A549 (cell line): Measurements from ENCODE around the gene TNRC6B. TPM values are rescaled to one million over a fixed set of nuclear protein-coding genes. Genes with fewer than 3 reads are reported as not detected.

Experiments used
- ATAC-seq, 2 experiments: fragments of 200-7000 bp in 1 of 2; fragments of >200 bp in 1 of 2; cut with Nextera tagmentation in 1 of 2; cut with Tn5 transposase in 1 of 2; 3 replicates each; pipeline versions ENCODE4 v1.8.0 to v1.9.1; 2018 to 2020; ENCODE audit warnings: mild to moderate bottlenecking in 1 of 2, moderate library complexity in 1 of 2
- CTCF ChIA-PET: fragments of 300-600 bp; sonication (Branson Sonifier 250); formaldehyde crosslinking; extraction: SDS; loops from one replicate; lab custom pipeline; 2021; ENCODE audit warnings: antibody characterized with exemption, inconsistent platforms; lab: Yijun Ruan, JAX
- POLR2A ChIA-PET: fragments of 350-600 bp; formaldehyde crosslinking; extraction: SDS; loops from one replicate; lab custom pipeline; 2021; ENCODE audit warnings: antibody characterized with exemption, inconsistent platforms; lab: Yijun Ruan, JAX
- DNase-seq, 2 experiments: peaks; one replicate each; pipeline versions ENCODE4 v3.0.0 to v3.0.0-alpha.2; 2011 to 2016; ENCODE audit warnings: low read depth in 1 of 2, low spot score in 1 of 2
- FAIRE-seq: peaks from 2 replicates; lab custom pipeline; 2011; peaks lifted over from hg19 to GRCh38; lab: Jason Lieb, UNC
- H3K27ac ChIP-seq, 2 experiments: fragments of >200 bp; sonication (Bioruptor Twin); formaldehyde crosslinking; 3 replicates each; pipeline ENCODE4 v1.5.1; 2016 to 2017
- H3K4me1 ChIP-seq: fragments of >200 bp; sonication (Bioruptor Twin); formaldehyde crosslinking; 3 replicates; pipeline ENCODE4 v1.6.1; 2016
- H3K4me2 ChIP-seq: fragments of >200 bp; sonication (Bioruptor Twin); formaldehyde crosslinking; 3 replicates; pipeline ENCODE4 v1.6.1; 2016
- H3K4me3 ChIP-seq: fragments of >200 bp; sonication (Bioruptor Twin); formaldehyde crosslinking; 3 replicates; pipeline ENCODE4 v1.5.1; 2016
- H3K9me3 ChIP-seq: fragments of >200 bp; sonication (Bioruptor Twin); formaldehyde crosslinking; 3 replicates; pipeline ENCODE4 v1.6.1; 2016
- CBX8 ChIP-seq: fragments of 200-600 bp; sonication (generic); IDR thresholded peaks from 2 replicates; pipeline ENCODE4 v1.6.1; 2016
- CEBPB ChIP-seq, 2 experiments: fragments of >200 bp in 1 of 2; sonication (Bioruptor Twin) in 1 of 2; formaldehyde crosslinking in 1 of 2; IDR thresholded peaks; 2 replicates each; pipeline ENCODE4 v1.6.1; 2012 to 2016
- CHD4 ChIP-seq: fragments of 200-600 bp; sonication (generic); IDR thresholded peaks from 2 replicates; pipeline ENCODE4 v1.6.1; 2016; ENCODE audit warnings: antibody characterized with exemption, mild to moderate bottlenecking, borderline replicate concordance
- EHF ChIP-seq: fragments of 250-450 bp; sonication (Bioruptor Pico); IDR thresholded peaks from 2 replicates; pipeline ENCODE4 v1.5.0; 2020; ENCODE audit warnings: mild to moderate bottlenecking
- EHMT2 ChIP-seq: fragments of 200-600 bp; sonication (generic); IDR thresholded peaks from 2 replicates; pipeline ENCODE4 v1.6.1; 2016; ENCODE audit warnings: antibody characterized with exemption, low read depth, mild to moderate bottlenecking, moderate library complexity
- ESRRA ChIP-seq: fragments of 150-350 bp; IDR thresholded peaks from 2 replicates; pipeline ENCODE4 v1.6.1; 2014; ENCODE audit warnings: mild to moderate bottlenecking, low read length, borderline replicate concordance
- FOSL2 ChIP-seq, 2 experiments: fragments of 450-650 bp in 1 of 2; fragments of >200 bp in 1 of 2; sonication (Bioruptor Twin) in 1 of 2; formaldehyde crosslinking; IDR thresholded peaks; 2 replicates each; pipeline versions ENCODE4 v1.5.0 to v1.6.1; 2016 to 2020; ENCODE audit warnings: mild to moderate bottlenecking in 1 of 2, moderate library complexity in 1 of 2
- HOXA7 ChIP-seq: fragments of 250-450 bp; sonication (Bioruptor Pico); IDR thresholded peaks from 2 replicates; pipeline ENCODE4 v1.5.0; 2020; ENCODE audit warnings: mild to moderate bottlenecking, moderate library complexity
- HOXB13 ChIP-seq: fragments of 250-450 bp; sonication (Bioruptor Pico); IDR thresholded peaks from 2 replicates; pipeline ENCODE4 v1.5.0; 2020; ENCODE audit warnings: low read depth, mild to moderate bottlenecking, moderate library complexity
- HOXB5 ChIP-seq: fragments of 250-450 bp; sonication (Bioruptor Pico); IDR thresholded peaks from 2 replicates; pipeline ENCODE4 v1.5.0; 2020; ENCODE audit warnings: mild to moderate bottlenecking, moderate library complexity
- JUN ChIP-seq, 2 experiments: fragments of >200 bp; sonication (Bioruptor Twin); formaldehyde crosslinking; IDR thresholded peaks; 2 replicates in 1 of 2; 3 replicates in 1 of 2; pipeline ENCODE4 v1.6.1; 2016 to 2017
- KDM5A ChIP-seq: fragments of 200-600 bp; sonication (generic); IDR thresholded peaks from 2 replicates; pipeline ENCODE4 v1.6.1; 2016; ENCODE audit warnings: antibody characterized with exemption, mild to moderate bottlenecking
- MAFK ChIP-seq: fragments of 450-650 bp; IDR thresholded peaks from 2 replicates; pipeline ENCODE4 v1.6.1; 2014; ENCODE audit not compliant: partially characterized antibody
- MAZ ChIP-seq: fragments of 150-350 bp; IDR thresholded peaks from 2 replicates; pipeline ENCODE4 v1.6.1; 2014; ENCODE audit warnings: antibody characterized with exemption, low read depth, low read length, borderline replicate concordance
- MYC ChIP-seq: IDR thresholded peaks from 2 replicates; pipeline ENCODE4 v1.6.1; 2012; ENCODE audit warnings: mild to moderate bottlenecking, inconsistent platforms, low read length, improper control_type of control experiment, borderline replicate concordance
- NFE2L2 ChIP-seq: fragments of 150-350 bp; conservative IDR thresholded peaks from 2 replicates; pipeline ENCODE4 v1.6.1; 2014; ENCODE audit warnings: low read length
- NR3C1 ChIP-seq: fragments of >200 bp; sonication (Bioruptor Twin); formaldehyde crosslinking; IDR thresholded peaks from 3 replicates; pipeline ENCODE4 v1.6.1; 2017
- POLR2A ChIP-seq: IDR thresholded peaks from 2 replicates; pipeline ENCODE4 v1.6.1; 2012; ENCODE audit warnings: mild to moderate bottlenecking, low read length
- POLR2AphosphoS2 ChIP-seq: conservative IDR thresholded peaks from 2 replicates; pipeline ENCODE4 v1.6.1; 2012; ENCODE audit warnings: low read length, improper control_type of control experiment, inconsistent platforms
- RAD21 ChIP-seq, 2 experiments: fragments of >200 bp in 1 of 2; sonication (Bioruptor Twin) in 1 of 2; formaldehyde crosslinking in 1 of 2; IDR thresholded peaks in 1 of 2; conservative IDR thresholded peaks in 1 of 2; 2 replicates in 1 of 2; 3 replicates in 1 of 2; pipeline ENCODE4 v1.6.1; 2012 to 2018; ENCODE audit warnings: inconsistent platforms in 1 of 2
- RCOR1 ChIP-seq: fragments of 150-350 bp; IDR thresholded peaks from 2 replicates; pipeline ENCODE4 v1.6.1; 2014; ENCODE audit warnings: antibody characterized with exemption, low read length, low read depth
- SMC3 ChIP-seq: fragments of >200 bp; sonication (Bioruptor Twin); formaldehyde crosslinking; IDR thresholded peaks from 3 replicates; pipeline ENCODE4 v1.6.1; 2018; ENCODE audit warnings: inconsistent platforms
- SREBF2 ChIP-seq: fragments of 450-650 bp; IDR thresholded peaks from 2 replicates; pipeline ENCODE4 v1.6.1; 2014; ENCODE audit warnings: mild to moderate bottlenecking, moderate library complexity
- TFCP2L1 ChIP-seq: fragments of 250-450 bp; sonication (Bioruptor Pico); IDR thresholded peaks from 2 replicates; pipeline ENCODE4 v1.5.0; 2021; ENCODE audit warnings: mild to moderate bottlenecking
- TP53 ChIP-seq: fragments of 250-450 bp; sonication (Bioruptor Pico); IDR thresholded peaks from 2 replicates; pipeline ENCODE4 v1.5.0; 2021; ENCODE audit warnings: mild to moderate bottlenecking, moderate library complexity
- ZFP36 ChIP-seq: fragments of 450-650 bp; IDR thresholded peaks from 2 replicates; pipeline ENCODE4 v1.6.1; 2014; ENCODE audit warnings: borderline replicate concordance; ENCODE audit not compliant: partially characterized antibody
- ZSCAN20 ChIP-seq: fragments of 250-450 bp; sonication (Bioruptor Pico); IDR thresholded peaks from 2 replicates; pipeline ENCODE4 v1.8.0; 2022; ENCODE audit warnings: mild to moderate bottlenecking, moderate library complexity
- WGBS: methylation state at CpG from one replicate; pipeline ENCODE4 v1.1.6; 2017; ENCODE audit errors: missing lambda C conversion rate; 5-methylcytosine and 5-hydroxymethylcytosine counted together
- polyA plus RNA-seq, 4 experiments: library from polyadenylated mRNA; depleted of rRNA in 3 of 4; stranded (reverse); fragments of >200 nt; fragmentation: RNase III in 1 of 4; extraction: RNeasy Plus Mini Kit Qiagen cat#74134 plus additional on column Dnase treatment in 1 of 4; gene quantifications; 2 replicates in 3 of 4; 3 replicates in 1 of 4; pipeline ENCODE4 v1.2.3, GENCODE V29; 2011 to 2017
- TF ChIP-seq, protein P1 (sequence below): fragments of >200 bp; sonication (Bioruptor Twin); formaldehyde crosslinking; IDR thresholded peaks from 3 replicates; pipeline ENCODE4 v1.6.1; 2016
- TF ChIP-seq, protein P2 (sequence below): fragments of 200-600 bp; sonication (generic); IDR thresholded peaks from 2 replicates; pipeline ENCODE4 v1.6.1; 2016; ENCODE audit warnings: antibody characterized with exemption, mild to moderate bottlenecking, moderate library complexity
- TF ChIP-seq, protein P3 (sequence below): IDR thresholded peaks from 2 replicates; pipeline ENCODE4 v1.6.1; 2012; ENCODE audit warnings: low read depth, borderline replicate concordance
- TF ChIP-seq, protein P4 (sequence below): fragments of 150-350 bp; IDR thresholded peaks from 2 replicates; pipeline ENCODE4 v1.6.1; 2014; ENCODE audit warnings: low read depth, mild to moderate bottlenecking, low read length
- TF ChIP-seq, protein P5 (sequence below): IDR thresholded peaks from 2 replicates; pipeline ENCODE4 v1.6.1; 2012
- TF ChIP-seq, protein P6 (sequence below): fragments of >200 bp; sonication (Bioruptor Twin); formaldehyde crosslinking; IDR thresholded peaks from 3 replicates; pipeline ENCODE4 v1.5.1; 2016

Gene TNRC6B
- polyA plus RNA-seq, 2 of the 4 experiments (the other 2 are of a cell fraction): 4.9 to 5.0 TPM

DNA sequence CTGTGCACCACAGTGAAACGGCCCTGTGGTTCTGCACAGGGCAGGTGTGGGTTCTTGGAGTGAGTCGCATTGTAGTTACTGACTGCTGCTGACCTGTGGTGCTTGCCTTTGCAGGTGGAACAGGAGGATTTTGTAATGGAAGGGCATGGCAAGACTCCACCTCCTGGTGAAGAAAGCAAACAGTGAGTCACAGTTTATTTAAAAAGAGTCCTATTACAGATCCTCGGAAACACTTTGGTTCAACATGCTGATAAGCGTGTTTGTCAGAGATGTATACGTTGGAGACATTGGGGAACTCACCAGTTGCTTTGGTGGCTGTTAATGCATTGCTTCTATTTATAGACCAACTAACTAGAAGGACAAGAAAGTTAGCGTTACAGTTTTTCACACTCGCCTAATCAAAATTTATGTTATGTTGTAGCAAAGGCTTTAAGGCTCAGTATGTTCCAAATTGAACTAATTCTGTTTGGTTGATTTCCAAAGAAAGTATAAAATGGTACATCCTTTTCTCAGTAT lies 21.7 kb upstream of the TNRC6B start:
- Histone ChIP-seq H3K9me3 (no peaks in the 10 kb centered on the region; the same call in 2 of the 3 replicates), H3K27ac (no peak overlapping the region), H3K4me1 (peaks cover 11% of the 10 kb centered on the region; the same call in 2 of the 3 replicates), H3K4me2 (peak overlapping the region; percentile 46), H3K4me3 (no peak overlapping the region)
- under 1% methylated on average over 7 of the region's 7 CpGs for whole genome bisulfite sequencing
- ChIA-PET CTCF (no interaction called here), POLR2A (no interaction called here)
- ATAC-seq (peak; percentile 96), FAIRE-seq (peak; percentile 13), DNase-seq (peak; percentile 55 to 80)
- TF ChIP-seq MYC: no peak
- TF ChIP-seq TFCP2L1 (CRISPR knock-in tag): no peak
- TF ChIP-seq, protein P1, sequence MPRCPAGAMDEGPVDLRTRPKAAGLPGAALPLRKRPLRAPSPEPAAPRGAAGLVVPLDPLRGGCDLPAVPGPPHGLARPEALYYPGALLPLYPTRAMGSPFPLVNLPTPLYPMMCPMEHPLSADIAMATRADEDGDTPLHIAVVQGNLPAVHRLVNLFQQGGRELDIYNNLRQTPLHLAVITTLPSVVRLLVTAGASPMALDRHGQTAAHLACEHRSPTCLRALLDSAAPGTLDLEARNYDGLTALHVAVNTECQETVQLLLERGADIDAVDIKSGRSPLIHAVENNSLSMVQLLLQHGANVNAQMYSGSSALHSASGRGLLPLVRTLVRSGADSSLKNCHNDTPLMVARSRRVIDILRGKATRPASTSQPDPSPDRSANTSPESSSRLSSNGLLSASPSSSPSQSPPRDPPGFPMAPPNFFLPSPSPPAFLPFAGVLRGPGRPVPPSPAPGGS: no peak
- TF ChIP-seq POLR2A: no peak
- no peak for TF ChIP-seq SREBF2
- TF ChIP-seq KDM5A: no peak
- TF ChIP-seq SMC3: 0 out of 3 replicates have a peak, but pooled peaks have one; percentile 11
- no peak for TF ChIP-seq ESRRA
- TF ChIP-seq, protein P2, sequence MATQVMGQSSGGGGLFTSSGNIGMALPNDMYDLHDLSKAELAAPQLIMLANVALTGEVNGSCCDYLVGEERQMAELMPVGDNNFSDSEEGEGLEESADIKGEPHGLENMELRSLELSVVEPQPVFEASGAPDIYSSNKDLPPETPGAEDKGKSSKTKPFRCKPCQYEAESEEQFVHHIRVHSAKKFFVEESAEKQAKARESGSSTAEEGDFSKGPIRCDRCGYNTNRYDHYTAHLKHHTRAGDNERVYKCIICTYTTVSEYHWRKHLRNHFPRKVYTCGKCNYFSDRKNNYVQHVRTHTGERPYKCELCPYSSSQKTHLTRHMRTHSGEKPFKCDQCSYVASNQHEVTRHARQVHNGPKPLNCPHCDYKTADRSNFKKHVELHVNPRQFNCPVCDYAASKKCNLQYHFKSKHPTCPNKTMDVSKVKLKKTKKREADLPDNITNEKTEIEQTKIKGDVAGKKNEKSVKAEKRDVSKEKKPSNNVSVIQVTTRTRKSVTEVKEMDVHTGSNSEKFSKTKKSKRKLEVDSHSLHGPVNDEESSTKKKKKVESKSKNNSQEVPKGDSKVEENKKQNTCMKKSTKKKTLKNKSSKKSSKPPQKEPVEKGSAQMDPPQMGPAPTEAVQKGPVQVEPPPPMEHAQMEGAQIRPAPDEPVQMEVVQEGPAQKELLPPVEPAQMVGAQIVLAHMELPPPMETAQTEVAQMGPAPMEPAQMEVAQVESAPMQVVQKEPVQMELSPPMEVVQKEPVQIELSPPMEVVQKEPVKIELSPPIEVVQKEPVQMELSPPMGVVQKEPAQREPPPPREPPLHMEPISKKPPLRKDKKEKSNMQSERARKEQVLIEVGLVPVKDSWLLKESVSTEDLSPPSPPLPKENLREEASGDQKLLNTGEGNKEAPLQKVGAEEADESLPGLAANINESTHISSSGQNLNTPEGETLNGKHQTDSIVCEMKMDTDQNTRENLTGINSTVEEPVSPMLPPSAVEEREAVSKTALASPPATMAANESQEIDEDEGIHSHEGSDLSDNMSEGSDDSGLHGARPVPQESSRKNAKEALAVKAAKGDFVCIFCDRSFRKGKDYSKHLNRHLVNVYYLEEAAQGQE: no peak
- 0 out of 5 replicates have a peak, but pooled peaks of 1 of the 2 experiments have one; percentile 20 for TF ChIP-seq JUN (IDR thresholded peaks at IDR 0.05)
- TF ChIP-seq NR3C1: no peak
- TF ChIP-seq, protein P3, sequence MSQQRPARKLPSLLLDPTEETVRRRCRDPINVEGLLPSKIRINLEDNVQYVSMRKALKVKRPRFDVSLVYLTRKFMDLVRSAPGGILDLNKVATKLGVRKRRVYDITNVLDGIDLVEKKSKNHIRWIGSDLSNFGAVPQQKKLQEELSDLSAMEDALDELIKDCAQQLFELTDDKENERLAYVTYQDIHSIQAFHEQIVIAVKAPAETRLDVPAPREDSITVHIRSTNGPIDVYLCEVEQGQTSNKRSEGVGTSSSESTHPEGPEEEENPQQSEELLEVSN: no peak
- TF ChIP-seq, protein P4, sequence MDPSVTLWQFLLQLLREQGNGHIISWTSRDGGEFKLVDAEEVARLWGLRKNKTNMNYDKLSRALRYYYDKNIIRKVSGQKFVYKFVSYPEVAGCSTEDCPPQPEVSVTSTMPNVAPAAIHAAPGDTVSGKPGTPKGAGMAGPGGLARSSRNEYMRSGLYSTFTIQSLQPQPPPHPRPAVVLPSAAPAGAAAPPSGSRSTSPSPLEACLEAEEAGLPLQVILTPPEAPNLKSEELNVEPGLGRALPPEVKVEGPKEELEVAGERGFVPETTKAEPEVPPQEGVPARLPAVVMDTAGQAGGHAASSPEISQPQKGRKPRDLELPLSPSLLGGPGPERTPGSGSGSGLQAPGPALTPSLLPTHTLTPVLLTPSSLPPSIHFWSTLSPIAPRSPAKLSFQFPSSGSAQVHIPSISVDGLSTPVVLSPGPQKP: no peak
- peak; percentile 19 for TF ChIP-seq MAFK
- TF ChIP-seq CBX8: no peak
- TF ChIP-seq NFE2L2: no peak
- TF ChIP-seq CEBPB (IDR thresholded peaks at IDR 0.05): peak in 1 of 2 experiments; percentile 80; a peak in 2 of 4 replicates
- TF ChIP-seq, protein P5, sequence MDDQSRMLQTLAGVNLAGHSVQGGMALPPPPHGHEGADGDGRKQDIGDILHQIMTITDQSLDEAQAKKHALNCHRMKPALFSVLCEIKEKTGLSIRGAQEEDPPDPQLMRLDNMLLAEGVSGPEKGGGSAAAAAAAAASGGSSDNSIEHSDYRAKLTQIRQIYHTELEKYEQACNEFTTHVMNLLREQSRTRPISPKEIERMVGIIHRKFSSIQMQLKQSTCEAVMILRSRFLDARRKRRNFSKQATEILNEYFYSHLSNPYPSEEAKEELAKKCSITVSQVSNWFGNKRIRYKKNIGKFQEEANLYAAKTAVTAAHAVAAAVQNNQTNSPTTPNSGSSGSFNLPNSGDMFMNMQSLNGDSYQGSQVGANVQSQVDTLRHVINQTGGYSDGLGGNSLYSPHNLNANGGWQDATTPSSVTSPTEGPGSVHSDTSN: no peak
- no peak for TF ChIP-seq MAZ
- TF ChIP-seq TP53: no peak
- peak; percentile 41; the same call in 1 of the 2 replicates for TF ChIP-seq FOSL2 (IDR thresholded peaks at IDR 0.05)
- TF ChIP-seq FOSL2 (CRISPR knock-in tag; IDR thresholded peaks at IDR 0.05): peak; percentile 81
- TF ChIP-seq CHD4: no peak
- TF ChIP-seq RCOR1: no peak
- TF ChIP-seq HOXA7 (CRISPR knock-in tag): no peak
- peak in 1 of 2 experiments; percentile 8; a peak in 2 of 5 replicates for TF ChIP-seq RAD21 (conservative IDR thresholded peaks at IDR 0.05 in 1 of 2, IDR thresholded peaks at IDR 0.05 in 1 of 2)
- TF ChIP-seq EHF (CRISPR knock-in tag): no peak
- no peak for TF ChIP-seq EHMT2
- no peak for TF ChIP-seq ZFP36
- TF ChIP-seq POLR2AphosphoS2: no peak
- TF ChIP-seq ZSCAN20 (CRISPR knock-in tag): no peak
- TF ChIP-seq HOXB5 (CRISPR knock-in tag): no peak
- TF ChIP-seq HOXB13 (CRISPR knock-in tag): no peak
- TF ChIP-seq, protein P6, sequence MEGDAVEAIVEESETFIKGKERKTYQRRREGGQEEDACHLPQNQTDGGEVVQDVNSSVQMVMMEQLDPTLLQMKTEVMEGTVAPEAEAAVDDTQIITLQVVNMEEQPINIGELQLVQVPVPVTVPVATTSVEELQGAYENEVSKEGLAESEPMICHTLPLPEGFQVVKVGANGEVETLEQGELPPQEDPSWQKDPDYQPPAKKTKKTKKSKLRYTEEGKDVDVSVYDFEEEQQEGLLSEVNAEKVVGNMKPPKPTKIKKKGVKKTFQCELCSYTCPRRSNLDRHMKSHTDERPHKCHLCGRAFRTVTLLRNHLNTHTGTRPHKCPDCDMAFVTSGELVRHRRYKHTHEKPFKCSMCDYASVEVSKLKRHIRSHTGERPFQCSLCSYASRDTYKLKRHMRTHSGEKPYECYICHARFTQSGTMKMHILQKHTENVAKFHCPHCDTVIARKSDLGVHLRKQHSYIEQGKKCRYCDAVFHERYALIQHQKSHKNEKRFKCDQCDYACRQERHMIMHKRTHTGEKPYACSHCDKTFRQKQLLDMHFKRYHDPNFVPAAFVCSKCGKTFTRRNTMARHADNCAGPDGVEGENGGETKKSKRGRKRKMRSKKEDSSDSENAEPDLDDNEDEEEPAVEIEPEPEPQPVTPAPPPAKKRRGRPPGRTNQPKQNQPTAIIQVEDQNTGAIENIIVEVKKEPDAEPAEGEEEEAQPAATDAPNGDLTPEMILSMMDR: no peak
